ENCODE data around the gene ACAP2.

GRCh38 chr3:195455789-195456188 lies 13.0 kb upstream of the ACAP2 start:
- TF ChIP-seq POLR2A (IDR thresholded peaks at IDR 0.05; ENCODE audit: low read depth): no peak
- no peak for TF ChIP-seq CTCF (IDR thresholded peaks at IDR 0.05)
